MM.1S (cell line): ENCODE measurements around the gene DNER.

ENCODE experiments used
- EZH2 ChIP-seq: fragments of 300-600 bp; sonication (generic); optimal IDR thresholded peaks from 2 replicates; pipeline ENCODE3; 2017; ENCODE audit warnings: low read depth, mild to moderate bottlenecking, antibody characterized with exemption, low read length, mixed read lengths
- EZH2phosphoT487 ChIP-seq: fragments of 300-600 bp; sonication (generic); IDR thresholded peaks from 2 replicates; pipeline ENCODE4 v1.6.1; 2018; ENCODE audit warnings: antibody characterized with exemption, low read length
- TF ChIP-seq, protein P1 (sequence below): fragments of 300-600 bp; sonication (generic); IDR thresholded peaks from 2 replicates; pipeline ENCODE4 v1.5.1; 2016; ENCODE audit warnings: antibody characterized with exemption, low read length, mixed read lengths

DNA sequence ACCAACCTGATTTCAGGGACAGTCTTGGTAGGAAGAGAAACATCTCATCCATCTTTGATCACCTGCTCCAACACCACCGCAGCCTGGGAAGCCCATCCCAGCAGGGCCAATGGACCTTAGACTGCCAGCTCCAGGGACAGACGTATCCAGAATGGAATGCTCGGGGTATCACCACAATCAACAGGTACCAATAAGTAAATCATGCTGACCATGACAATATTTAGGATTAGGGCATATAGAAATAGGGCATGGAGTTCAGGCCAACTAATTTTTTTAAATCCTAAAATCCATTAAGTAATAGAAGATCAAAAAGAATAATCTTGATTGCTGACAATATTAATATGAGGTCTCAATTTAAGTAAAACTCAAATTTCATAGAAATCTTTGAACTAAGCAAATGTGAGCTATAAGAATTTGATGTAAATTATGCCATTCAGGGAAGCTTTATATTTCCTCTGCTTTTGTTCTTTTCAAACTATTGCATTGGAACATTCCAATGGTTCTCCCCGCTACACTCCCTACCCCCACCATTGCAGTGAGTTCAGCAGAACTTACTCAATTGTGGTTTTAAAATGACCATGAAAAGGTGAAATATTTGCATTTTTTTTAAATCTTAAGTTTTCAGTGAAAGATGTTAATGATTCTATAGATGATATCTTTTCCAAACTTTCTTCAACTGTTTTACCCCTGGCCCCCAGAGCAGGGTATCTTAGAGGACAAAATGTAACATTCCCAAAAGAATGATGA is 138.6 kb downstream of the DNER start:
- TF ChIP-seq, protein P1, sequence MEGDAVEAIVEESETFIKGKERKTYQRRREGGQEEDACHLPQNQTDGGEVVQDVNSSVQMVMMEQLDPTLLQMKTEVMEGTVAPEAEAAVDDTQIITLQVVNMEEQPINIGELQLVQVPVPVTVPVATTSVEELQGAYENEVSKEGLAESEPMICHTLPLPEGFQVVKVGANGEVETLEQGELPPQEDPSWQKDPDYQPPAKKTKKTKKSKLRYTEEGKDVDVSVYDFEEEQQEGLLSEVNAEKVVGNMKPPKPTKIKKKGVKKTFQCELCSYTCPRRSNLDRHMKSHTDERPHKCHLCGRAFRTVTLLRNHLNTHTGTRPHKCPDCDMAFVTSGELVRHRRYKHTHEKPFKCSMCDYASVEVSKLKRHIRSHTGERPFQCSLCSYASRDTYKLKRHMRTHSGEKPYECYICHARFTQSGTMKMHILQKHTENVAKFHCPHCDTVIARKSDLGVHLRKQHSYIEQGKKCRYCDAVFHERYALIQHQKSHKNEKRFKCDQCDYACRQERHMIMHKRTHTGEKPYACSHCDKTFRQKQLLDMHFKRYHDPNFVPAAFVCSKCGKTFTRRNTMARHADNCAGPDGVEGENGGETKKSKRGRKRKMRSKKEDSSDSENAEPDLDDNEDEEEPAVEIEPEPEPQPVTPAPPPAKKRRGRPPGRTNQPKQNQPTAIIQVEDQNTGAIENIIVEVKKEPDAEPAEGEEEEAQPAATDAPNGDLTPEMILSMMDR = no peak
- TF ChIP-seq EZH2 (no peak), EZH2phosphoT487 (no peak)
